ENCODE data around the gene ITPK1.
"Not testable (repeated sequence)": the region's sequence is repeated elsewhere in the genome, so short reads cannot be mapped to it uniquely, and the experiment has no call there.

ITPK1 gene

GRCh38 chr14:93137864-93138263 lies 22.1 kb upstream of the ITPK1 start:
- H3K36me3 ChIP-seq (ENCODE audit: insufficient read depth, low read length), result no peaks in the 10 kb centered on the region
- no peak for DNase-seq
- no peak for ATAC-seq (ENCODE audit: insufficient read depth, low read depth)
- H3K27ac ChIP-seq (ENCODE audit: low read length), result no peak overlapping the region
- TF ChIP-seq, protein P1, sequence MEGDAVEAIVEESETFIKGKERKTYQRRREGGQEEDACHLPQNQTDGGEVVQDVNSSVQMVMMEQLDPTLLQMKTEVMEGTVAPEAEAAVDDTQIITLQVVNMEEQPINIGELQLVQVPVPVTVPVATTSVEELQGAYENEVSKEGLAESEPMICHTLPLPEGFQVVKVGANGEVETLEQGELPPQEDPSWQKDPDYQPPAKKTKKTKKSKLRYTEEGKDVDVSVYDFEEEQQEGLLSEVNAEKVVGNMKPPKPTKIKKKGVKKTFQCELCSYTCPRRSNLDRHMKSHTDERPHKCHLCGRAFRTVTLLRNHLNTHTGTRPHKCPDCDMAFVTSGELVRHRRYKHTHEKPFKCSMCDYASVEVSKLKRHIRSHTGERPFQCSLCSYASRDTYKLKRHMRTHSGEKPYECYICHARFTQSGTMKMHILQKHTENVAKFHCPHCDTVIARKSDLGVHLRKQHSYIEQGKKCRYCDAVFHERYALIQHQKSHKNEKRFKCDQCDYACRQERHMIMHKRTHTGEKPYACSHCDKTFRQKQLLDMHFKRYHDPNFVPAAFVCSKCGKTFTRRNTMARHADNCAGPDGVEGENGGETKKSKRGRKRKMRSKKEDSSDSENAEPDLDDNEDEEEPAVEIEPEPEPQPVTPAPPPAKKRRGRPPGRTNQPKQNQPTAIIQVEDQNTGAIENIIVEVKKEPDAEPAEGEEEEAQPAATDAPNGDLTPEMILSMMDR (IDR thresholded peaks at IDR 0.05; ENCODE audit: borderline replicate concordance, extremely low read depth, low read length, poor library complexity, severe bottlenecking), result no peak
- TF ChIP-seq EZH2 (IDR thresholded peaks at IDR 0.05; ENCODE audit: borderline replicate concordance, low read depth, low read length, severe bottlenecking), result no peak
- H3K27me3 ChIP-seq (ENCODE audit: insufficient read depth, low read length, poor library complexity), result no peaks in the 10 kb centered on the region
- H4K20me1 ChIP-seq (ENCODE audit: insufficient read depth, low read length), result no peaks in the 10 kb centered on the region
- no peak overlapping the region for H3K9ac ChIP-seq (ENCODE audit: low read depth, low read length)
- no peaks in the 10 kb centered on the region for H3K9me3 ChIP-seq (ENCODE audit: insufficient read depth, low read length, severe bottlenecking)
- no peak overlapping the region for H2AFZ ChIP-seq (ENCODE audit: low read depth, low read length)
- H3K4me1 ChIP-seq (ENCODE audit: insufficient read depth, low read length), result peaks cover 5% of the 10 kb centered on the region; the same call in 1 of the 2 replicates
- no peaks in the 10 kb centered on the region for H3K79me2 ChIP-seq (ENCODE audit: insufficient read depth, low read length)
- no peak overlapping the region for H3K4me3 ChIP-seq (ENCODE audit: low read depth in 1 of 2, low read length in 2 of 2)
- H3K4me2 ChIP-seq (ENCODE audit: insufficient read depth, low read length), result no peak overlapping the region

DNA sequence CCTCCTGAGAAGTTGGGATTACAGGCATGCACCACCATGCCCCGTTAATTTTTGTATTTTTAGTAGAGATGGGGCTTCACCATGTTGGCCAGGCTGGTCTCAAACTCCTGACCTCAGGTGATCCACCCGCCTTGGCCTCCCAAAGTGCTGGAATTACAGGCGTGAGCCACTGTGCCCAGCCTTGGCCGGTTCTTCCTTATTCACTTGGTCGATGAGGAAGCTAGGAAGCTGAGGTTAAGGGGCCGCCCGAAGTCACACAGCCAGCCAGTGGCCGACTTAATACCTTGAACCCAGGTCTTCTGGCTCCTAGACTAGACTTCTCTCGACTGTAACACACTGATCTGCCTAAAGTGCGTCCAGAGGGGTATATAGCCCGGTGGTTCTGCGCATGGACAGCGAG lies 20.8 kb upstream of the ITPK1 start:
- not testable (repeated sequence) for H3K27me3 ChIP-seq (ENCODE audit: insufficient read depth, low read length, poor library complexity); ATAC-seq (ENCODE audit: insufficient read depth, low read depth); H3K27ac ChIP-seq (ENCODE audit: low read length); H3K36me3 ChIP-seq (ENCODE audit: insufficient read depth, low read length); H3K9me3 ChIP-seq (ENCODE audit: insufficient read depth, low read length, severe bottlenecking); H3K9ac ChIP-seq (ENCODE audit: low read depth, low read length); H3K4me3 ChIP-seq (ENCODE audit: low read depth in 1 of 2, low read length in 2 of 2); H3K4me2 ChIP-seq (ENCODE audit: insufficient read depth, low read length); H3K4me1 ChIP-seq (ENCODE audit: insufficient read depth, low read length); H4K20me1 ChIP-seq (ENCODE audit: insufficient read depth, low read length); H2AFZ ChIP-seq (ENCODE audit: low read depth, low read length); DNase-seq; H3K79me2 ChIP-seq (ENCODE audit: insufficient read depth, low read length)

DNA sequence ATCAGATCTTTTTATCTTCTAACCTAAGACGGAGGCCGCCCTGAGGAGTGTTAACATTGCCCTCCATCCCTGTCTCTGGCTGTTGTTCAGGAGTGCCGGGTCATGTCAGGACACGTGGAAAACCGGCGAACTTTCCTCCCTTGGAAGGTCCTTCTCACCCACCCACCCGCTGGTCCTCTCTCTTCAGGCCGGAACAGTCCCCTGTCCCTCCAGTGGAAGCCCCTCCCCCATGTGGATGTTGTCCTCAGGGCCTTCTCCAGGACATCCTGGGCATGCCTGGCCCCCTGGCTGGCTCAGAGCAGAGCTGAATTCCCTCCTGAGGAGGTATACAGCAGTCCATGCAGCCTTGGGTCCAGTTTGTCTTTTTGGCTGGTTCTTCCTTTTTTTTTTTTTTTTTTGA lies 20.3 kb upstream of the ITPK1 start:
- Histone ChIP-seq H3K9ac (ENCODE audit: low read depth, low read length) (no peak overlapping the region), H3K4me3 (ENCODE audit: low read depth in 1 of 2, low read length in 2 of 2) (no peak overlapping the region), H3K4me1 (ENCODE audit: insufficient read depth, low read length) (peaks cover 5% of the 10 kb centered on the region; the same call in 1 of the 2 replicates), H3K27ac (ENCODE audit: low read length) (no peak overlapping the region), H3K9me3 (ENCODE audit: insufficient read depth, low read length, severe bottlenecking) (no peaks in the 10 kb centered on the region), H2AFZ (ENCODE audit: low read depth, low read length) (no peak overlapping the region), H3K27me3 (ENCODE audit: insufficient read depth, low read length, poor library complexity) (no peaks in the 10 kb centered on the region), H3K36me3 (ENCODE audit: insufficient read depth, low read length) (no peaks in the 10 kb centered on the region), H3K4me2 (ENCODE audit: insufficient read depth, low read length) (no peak overlapping the region), H3K79me2 (ENCODE audit: insufficient read depth, low read length) (no peaks in the 10 kb centered on the region), H4K20me1 (ENCODE audit: insufficient read depth, low read length) (no peaks in the 10 kb centered on the region)
- DNase-seq (no peak), ATAC-seq (ENCODE audit: insufficient read depth, low read depth) (no peak)
- TF ChIP-seq EZH2 (IDR thresholded peaks at IDR 0.05; ENCODE audit: borderline replicate concordance, low read depth, low read length, severe bottlenecking), result no peak
- TF ChIP-seq, protein P1 (IDR thresholded peaks at IDR 0.05; ENCODE audit: borderline replicate concordance, extremely low read depth, low read length, poor library complexity, severe bottlenecking), result no peak

DNA sequence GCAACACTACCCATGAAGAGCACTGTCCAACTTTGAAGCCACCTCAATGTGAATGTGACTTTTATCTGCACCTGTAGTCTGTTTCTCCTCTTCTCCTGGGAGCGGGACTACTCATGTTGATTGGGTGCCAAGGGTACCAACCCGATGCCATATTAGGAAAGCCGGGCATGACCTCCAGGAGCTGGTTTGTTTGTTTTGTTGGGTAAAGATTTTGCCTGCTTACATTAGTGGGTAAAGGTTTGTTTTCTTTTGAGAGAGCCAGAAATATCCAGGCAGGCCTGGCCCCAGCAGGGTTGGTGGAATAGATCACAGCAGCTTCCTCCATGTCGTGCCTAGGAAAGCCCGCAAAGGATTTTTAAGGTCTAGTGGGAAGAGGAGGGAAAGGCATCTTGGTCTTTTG lies 19.7 kb upstream of the ITPK1 start:
- no peaks in the 10 kb centered on the region for H3K9me3 ChIP-seq (ENCODE audit: insufficient read depth, low read length, severe bottlenecking)

More for the DNA sequence above, 19.7 kb upstream of the ITPK1 start:
- DNase-seq (no peak), ATAC-seq (ENCODE audit: insufficient read depth, low read depth) (no peak)
- H3K9ac ChIP-seq (ENCODE audit: low read depth, low read length), result no peak overlapping the region
- no peaks in the 10 kb centered on the region for H3K36me3 ChIP-seq (ENCODE audit: insufficient read depth, low read length)
- H3K4me2 ChIP-seq (ENCODE audit: insufficient read depth, low read length), result no peak overlapping the region
- H3K79me2 ChIP-seq (ENCODE audit: insufficient read depth, low read length), result no peaks in the 10 kb centered on the region
- H3K4me1 ChIP-seq (ENCODE audit: insufficient read depth, low read length), result peaks cover 5% of the 10 kb centered on the region; the same call in 1 of the 2 replicates
- H4K20me1 ChIP-seq (ENCODE audit: insufficient read depth, low read length), result no peaks in the 10 kb centered on the region
- H3K27ac ChIP-seq (ENCODE audit: low read length), result no peak overlapping the region
- TF ChIP-seq EZH2 (IDR thresholded peaks at IDR 0.05; ENCODE audit: borderline replicate concordance, low read depth, low read length, severe bottlenecking), result no peak
- TF ChIP-seq, protein P1 (IDR thresholded peaks at IDR 0.05; ENCODE audit: borderline replicate concordance, extremely low read depth, low read length, poor library complexity, severe bottlenecking), result no peak
- H3K27me3 ChIP-seq (ENCODE audit: insufficient read depth, low read length, poor library complexity), result no peaks in the 10 kb centered on the region
- H3K4me3 ChIP-seq (ENCODE audit: low read depth in 1 of 2, low read length in 2 of 2), result no peak overlapping the region
- H2AFZ ChIP-seq (ENCODE audit: low read depth, low read length), result no peak overlapping the region

Data from DND-41 (cell line).